Skeletal muscle cell (primary cell): Measurements from ENCODE around the gene CLEC20A.

Source experiments
- DNase-seq: peaks from one replicate; pipeline ENCODE4 v3.0.0-alpha.2; 2010; ENCODE audit warnings: low read depth
- H3K4me3 ChIP-seq: 2 replicates; pipeline ENCODE4 v1.5.1; 2011; ENCODE audit warnings: low read depth, mild to moderate bottlenecking, control low read depth, low read length, moderate library complexity

Gene CLEC20A

GRCh38 chr1:178496410-178497135 lies at the start of gene CLEC20A:
TSS of gene CLEC20A (minus strand) at chr1:178496964. CDS start at chr1:178496939, 25 bp downstream.
- H3K4me3 ChIP-seq: no peak within 1 kb of the TSS
- DNase-seq: no peak

- DNase-seq: no peak
- H3K4me3 ChIP-seq: no peak overlapping the region
Measured at GRCh38 chr1:178544531-178544930, 47.8 kb upstream of the CLEC20A start.

- H3K4me3 ChIP-seq: peak overlapping the region; percentile 75
- DNase-seq: no peak
Measured at GRCh38 chr1:178543290-178543607, 46.5 kb upstream of the CLEC20A start.

- peak; percentile 69 for DNase-seq
- H3K4me3 ChIP-seq: peak overlapping the region; percentile 75
Measured at GRCh38 chr1:178542554-178543289, 46.0 kb upstream of the CLEC20A start.

GRCh38 chr1:178541829-178542553 lies 45.2 kb upstream of the CLEC20A start:
- peak overlapping the region; percentile 75 for H3K4me3 ChIP-seq
- DNase-seq: no peak

GRCh38 chr1:178541379-178541778 lies 44.6 kb upstream of the CLEC20A start:
- no peak overlapping the region for H3K4me3 ChIP-seq
- DNase-seq: no peak

- DNase-seq: peak; percentile 78
- no peak overlapping the region for H3K4me3 ChIP-seq
Measured at GRCh38 chr1:178540646-178541045, 43.9 kb upstream of the CLEC20A start.

- DNase-seq: no peak
- H3K4me3 ChIP-seq: no peak overlapping the region
Measured at GRCh38 chr1:178540204-178540603, 43.4 kb upstream of the CLEC20A start.

- no peak overlapping the region for H3K4me3 ChIP-seq
Measured at GRCh38 chr1:178539291-178539690, 42.5 kb upstream of the CLEC20A start.

GRCh38 chr1:178538192-178538916 lies 41.6 kb upstream of the CLEC20A start:
- H3K4me3 ChIP-seq: no peak overlapping the region
- DNase-seq: peak; percentile 93

More at GRCh38 chr1:178539291-178539690, 42.5 kb upstream of the CLEC20A start:
- no peak for DNase-seq

GRCh38 chr1:178537382-178538090 lies 40.8 kb upstream of the CLEC20A start:
- H3K4me3 ChIP-seq: no peak overlapping the region
- no peak for DNase-seq

- peak; percentile 96 for DNase-seq
- H3K4me3 ChIP-seq: no peak overlapping the region
Measured at GRCh38 chr1:178536844-178537371, 40.1 kb upstream of the CLEC20A start.

- no peak for DNase-seq
- no peak overlapping the region for H3K4me3 ChIP-seq
Measured at GRCh38 chr1:178536329-178536728, 39.6 kb upstream of the CLEC20A start.

GRCh38 chr1:178534137-178534868 lies 37.5 kb upstream of the CLEC20A start:
- no peak for DNase-seq
- no peak overlapping the region for H3K4me3 ChIP-seq

- no peak for DNase-seq
- H3K4me3 ChIP-seq: no peak overlapping the region
Measured at GRCh38 chr1:178533121-178533946, 36.6 kb upstream of the CLEC20A start.

GRCh38 chr1:178532392-178532791 lies 35.6 kb upstream of the CLEC20A start:
- DNase-seq: peak; percentile 29
- no peak overlapping the region for H3K4me3 ChIP-seq

GRCh38 chr1:178531887-178532286 lies 35.1 kb upstream of the CLEC20A start:
- no peak for DNase-seq
- H3K4me3 ChIP-seq: no peak overlapping the region
